Activated CD8-positive, alpha-beta memory T cell treated with anti-CD3 and anti-CD28 coated beads for 48 hours (primary cell): ENCODE data around the gene C20orf173.

Source experiments
- DNase-seq, 3 experiments: peaks; one replicate each; pipeline ENCODE4 v3.0.0-alpha.2; 2020; ENCODE audit warnings: low read depth in 2 of 3, low spot score in 2 of 3

The C20orf173 gene

DNA sequence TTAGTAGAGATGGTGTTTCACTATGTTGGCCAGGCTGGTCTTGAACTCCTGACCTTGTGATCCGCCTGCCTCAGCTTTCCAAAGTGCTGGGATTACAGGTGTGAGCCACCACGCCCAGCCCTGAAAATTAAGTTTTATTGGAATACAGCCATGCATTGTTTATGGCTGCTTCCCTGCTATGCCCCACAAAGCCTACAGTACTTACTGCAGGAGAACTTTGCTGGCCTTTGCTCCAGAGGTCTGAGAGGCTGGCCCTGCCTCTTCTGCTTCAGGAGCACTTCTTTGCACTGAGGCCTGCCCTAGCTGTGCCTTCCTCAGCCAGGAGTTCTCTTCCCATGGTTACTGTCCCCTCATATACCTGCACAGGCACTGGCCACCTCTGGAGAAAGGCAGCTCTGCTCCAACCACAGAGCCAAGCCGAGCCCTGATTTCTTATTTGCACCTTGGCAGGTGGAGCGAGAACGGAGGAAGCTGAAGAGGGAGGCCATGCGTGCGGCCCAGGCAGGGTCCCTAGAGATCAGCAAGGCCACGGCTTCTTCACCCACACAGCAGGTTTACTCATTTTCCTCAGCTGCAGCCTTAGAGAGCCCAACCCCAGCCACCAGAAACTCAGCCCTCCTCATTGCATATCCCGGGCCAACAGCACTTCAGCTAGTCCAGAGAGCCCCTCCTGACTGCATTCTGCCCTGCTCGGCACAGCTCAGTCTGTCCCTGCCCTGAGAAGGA, 20.8 kb downstream of the C20orf173 start:
- no peak for DNase-seq

- DNase-seq, result no peak
These were observed 22.4 kb downstream of the C20orf173 start for GRCh38 chr20:35506872-35507638.

- DNase-seq, result no peak
These were observed 23.3 kb downstream of the C20orf173 start for GRCh38 chr20:35506179-35506578.

- DNase-seq, result no peak
These were observed 24.7 kb downstream of the C20orf173 start for GRCh38 chr20:35504751-35505150.

DNA sequence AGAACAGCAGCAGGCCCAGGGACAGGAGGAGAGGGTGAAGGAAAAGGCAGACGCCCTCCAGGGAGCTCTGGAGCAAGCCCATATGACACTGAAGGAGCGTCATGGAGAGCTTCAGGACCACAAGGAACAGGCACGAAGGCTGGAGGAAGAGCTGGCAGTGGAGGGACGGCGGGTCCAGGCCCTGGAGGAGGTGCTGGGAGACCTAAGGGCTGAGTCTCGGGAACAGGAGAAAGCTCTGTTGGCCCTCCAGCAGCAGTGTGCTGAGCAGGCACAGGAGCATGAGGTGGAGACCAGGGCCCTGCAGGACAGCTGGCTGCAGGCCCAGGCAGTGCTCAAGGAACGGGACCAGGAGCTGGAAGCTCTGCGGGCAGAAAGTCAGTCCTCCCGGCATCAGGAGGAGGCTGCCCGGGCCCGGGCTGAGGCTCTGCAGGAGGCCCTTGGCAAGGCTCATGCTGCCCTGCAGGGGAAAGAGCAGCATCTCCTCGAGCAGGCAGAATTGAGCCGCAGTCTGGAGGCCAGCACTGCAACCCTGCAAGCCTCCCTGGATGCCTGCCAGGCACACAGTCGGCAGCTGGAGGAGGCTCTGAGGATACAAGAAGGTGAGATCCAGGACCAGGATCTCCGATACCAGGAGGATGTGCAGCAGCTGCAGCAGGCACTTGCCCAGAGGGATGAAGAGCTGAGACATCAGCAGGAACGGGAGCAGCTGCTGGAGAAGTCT, 25.5 kb downstream of the C20orf173 start:
- no peak for DNase-seq

DNA sequence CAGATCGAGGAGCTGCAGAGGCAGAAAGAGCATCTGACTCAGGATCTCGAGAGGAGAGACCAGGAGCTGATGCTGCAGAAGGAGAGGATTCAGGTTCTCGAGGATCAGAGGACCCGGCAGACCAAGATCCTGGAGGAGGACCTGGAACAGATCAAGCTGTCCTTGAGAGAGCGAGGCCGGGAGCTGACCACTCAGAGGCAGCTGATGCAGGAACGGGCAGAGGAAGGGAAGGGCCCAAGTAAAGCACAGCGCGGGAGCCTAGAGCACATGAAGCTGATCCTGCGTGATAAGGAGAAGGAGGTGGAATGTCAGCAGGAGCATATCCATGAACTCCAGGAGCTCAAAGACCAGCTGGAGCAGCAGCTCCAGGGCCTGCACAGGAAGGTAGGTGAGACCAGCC, 26.2 kb downstream of the C20orf173 start:
- no peak for DNase-seq

DNA sequence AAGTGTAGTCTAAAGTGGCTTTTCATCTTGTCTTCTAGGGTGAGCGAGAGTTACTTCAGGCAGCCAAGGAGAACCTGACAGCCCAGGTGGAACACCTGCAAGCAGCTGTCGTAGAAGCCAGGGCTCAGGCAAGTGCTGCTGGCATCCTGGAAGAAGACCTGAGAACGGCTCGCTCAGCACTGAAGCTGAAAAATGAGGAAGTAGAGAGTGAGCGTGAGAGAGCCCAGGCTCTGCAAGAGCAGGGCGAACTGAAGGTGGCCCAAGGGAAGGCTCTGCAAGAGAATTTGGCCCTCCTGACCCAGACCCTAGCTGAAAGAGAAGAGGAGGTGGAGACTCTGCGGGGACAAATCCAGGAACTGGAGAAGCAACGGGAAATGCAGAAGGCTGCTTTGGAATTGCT, 27.1 kb downstream of the C20orf173 start:
- no peak for DNase-seq

GRCh38 chr20:35499271-35499670, 30.2 kb downstream of the C20orf173 start:
- DNase-seq, result no peak

DNA sequence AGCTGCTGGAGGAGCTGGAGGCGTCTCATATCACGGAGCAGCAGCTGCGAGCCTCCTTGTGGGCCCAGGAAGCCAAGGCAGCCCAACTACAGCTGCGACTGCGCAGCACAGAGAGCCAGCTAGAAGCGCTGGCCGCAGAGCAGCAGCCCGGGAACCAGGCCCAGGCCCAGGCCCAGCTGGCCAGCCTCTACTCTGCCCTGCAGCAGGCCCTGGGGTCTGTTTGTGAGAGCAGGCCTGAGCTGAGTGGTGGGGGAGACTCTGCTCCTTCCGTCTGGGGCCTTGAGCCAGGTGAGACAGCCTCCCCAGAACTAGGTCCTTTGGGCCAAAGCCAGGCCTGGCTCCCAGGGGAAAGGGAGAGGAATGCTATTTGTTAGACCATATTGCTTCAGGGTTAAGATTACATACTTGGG, 31.7 kb downstream of the C20orf173 start:
- DNase-seq, result no peak

DNA sequence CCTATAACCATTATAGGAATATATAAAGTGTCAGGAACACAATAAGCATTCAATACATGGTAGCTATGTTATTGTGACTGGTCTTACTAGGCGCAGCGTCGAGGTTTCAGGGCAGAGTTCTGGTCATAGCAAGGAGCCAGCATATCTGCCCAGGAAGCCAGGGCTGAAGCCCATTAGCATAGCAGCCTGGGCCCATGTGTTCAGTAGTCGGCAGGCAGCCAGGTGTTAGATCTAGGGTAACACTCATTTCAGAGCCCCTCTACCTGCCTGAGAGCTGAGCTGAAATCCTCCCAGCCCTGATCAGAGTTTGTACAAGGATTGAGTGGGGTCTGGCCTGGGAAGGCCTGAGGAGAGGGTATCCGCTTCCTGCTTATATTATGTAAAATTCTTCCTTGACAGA, 32.1 kb downstream of the C20orf173 start:
- DNase-seq, result no peak

DNA sequence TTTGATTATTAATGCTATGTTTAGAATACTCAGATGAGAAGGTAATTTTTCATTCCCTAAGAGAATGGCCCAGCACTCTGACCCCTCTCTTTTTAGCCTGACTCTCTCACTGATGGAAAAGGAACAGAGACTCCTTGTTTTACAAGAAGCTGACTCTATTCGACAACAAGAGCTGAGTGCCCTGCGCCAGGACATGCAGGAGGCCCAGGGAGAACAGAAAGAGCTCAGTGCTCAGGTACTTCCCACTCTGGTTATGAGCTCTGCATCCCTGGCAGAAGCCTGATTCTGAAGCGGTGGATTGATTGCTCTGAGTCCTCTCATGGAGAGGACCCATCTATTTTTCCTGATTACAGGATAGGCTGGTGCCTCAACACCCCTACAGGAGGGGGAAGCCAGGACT, 33.0 kb downstream of the C20orf173 start:
- DNase-seq, result no peak

- DNase-seq, result no peak
These were observed 37.1 kb downstream of the C20orf173 start for GRCh38 chr20:35492352-35492751.

GRCh38 chr20:35491823-35492222, 37.6 kb downstream of the C20orf173 start:
- no peak for DNase-seq

DNA sequence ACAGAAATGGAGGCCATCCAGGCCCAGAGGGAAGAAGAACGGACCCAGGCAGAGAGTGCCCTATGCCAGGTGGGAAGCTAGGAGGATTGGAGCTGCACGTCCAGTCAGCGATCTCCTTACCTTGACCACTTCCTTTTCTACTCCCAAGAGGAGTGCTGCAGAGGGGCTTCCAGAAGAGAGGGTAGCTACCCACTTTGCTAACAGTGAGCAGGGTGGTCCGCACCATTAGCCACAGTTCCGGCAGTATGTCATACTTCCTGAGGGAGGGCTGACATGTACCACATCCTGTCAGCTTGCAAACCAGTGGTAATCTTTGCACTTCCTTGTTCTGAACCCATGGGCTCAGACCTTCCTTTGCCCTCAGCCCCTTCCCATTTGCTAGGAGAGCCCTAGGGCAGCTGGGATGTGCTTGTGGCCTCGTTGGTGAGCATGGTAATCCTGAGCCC, 38.7 kb downstream of the C20orf173 start:
- peak; percentile 12 to 34 (median 18) for DNase-seq

- DNase-seq, result no peak
These were observed 39.7 kb downstream of the C20orf173 start for GRCh38 chr20:35489717-35490116.

DNA sequence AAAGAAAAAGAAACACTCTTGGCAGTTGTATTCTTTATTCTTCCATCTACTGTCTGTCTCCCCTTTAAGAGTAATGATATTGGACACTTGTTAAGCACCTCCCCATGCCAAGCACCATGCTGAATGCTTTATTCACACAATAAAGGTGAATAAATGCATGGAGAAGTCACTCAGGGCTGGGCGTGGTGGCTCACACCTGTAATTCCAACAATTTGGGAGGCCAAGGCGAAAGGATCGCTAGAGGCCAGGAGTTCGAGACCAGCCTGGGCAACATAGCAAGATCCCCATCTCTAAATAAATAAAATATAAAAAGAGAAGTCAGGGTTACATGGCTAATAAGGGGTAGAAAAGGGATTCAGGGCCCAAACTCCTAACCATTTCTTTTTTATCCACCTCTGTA, 42.0 kb downstream of the C20orf173 start:
- DNase-seq, result no peak

GRCh38 chr20:35479798-35480197, 49.7 kb downstream of the C20orf173 start:
- DNase-seq, result no peak

- DNase-seq, result no peak
These were observed 50.5 kb downstream of the C20orf173 start for GRCh38 chr20:35478804-35479472.
